D721Med (cell line): ENCODE data around the gene GRIN3A.
A peak's percentile ranks its signal among the peaks of the same experiment; 100 is the strongest.

Experiments used
- DNase-seq: peaks from one replicate; pipeline ENCODE4 v3.0.0; 2011; ENCODE audit warnings: low spot score; ENCODE audit not compliant: insufficient read length
- FAIRE-seq: peaks from 2 replicates; lab custom pipeline; 2011; peaks lifted over from hg19 to GRCh38; lab: Jason Lieb, UNC
- TF ChIP-seq, protein P1 (sequence below): IDR thresholded peaks from 2 replicates; pipeline ENCODE4 v1.5.1; 2012; ENCODE audit warnings: mild to moderate bottlenecking, control low read depth; ENCODE audit not compliant: insufficient read depth; ENCODE audit errors: missing control alignments

Gene GRIN3A

DNA sequence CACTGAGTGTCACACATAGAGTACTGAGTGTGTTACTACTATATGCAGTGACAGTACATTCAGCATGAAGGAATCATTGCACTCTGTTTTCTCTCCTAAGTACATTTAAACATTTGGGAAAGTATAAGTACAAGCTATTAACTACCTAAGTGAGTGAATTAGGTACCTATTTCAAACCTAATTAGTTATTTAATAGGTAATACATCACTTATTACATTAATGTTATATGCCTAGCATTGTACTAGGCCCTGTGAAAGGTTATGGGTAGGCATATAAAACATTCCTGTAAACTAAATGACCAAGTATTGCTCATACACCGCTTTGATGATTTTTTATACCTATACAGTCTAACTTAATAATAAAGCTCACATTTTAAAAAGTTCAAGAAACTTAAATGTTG is 118.0 kb downstream of the GRIN3A start:
- TF ChIP-seq, protein P1, sequence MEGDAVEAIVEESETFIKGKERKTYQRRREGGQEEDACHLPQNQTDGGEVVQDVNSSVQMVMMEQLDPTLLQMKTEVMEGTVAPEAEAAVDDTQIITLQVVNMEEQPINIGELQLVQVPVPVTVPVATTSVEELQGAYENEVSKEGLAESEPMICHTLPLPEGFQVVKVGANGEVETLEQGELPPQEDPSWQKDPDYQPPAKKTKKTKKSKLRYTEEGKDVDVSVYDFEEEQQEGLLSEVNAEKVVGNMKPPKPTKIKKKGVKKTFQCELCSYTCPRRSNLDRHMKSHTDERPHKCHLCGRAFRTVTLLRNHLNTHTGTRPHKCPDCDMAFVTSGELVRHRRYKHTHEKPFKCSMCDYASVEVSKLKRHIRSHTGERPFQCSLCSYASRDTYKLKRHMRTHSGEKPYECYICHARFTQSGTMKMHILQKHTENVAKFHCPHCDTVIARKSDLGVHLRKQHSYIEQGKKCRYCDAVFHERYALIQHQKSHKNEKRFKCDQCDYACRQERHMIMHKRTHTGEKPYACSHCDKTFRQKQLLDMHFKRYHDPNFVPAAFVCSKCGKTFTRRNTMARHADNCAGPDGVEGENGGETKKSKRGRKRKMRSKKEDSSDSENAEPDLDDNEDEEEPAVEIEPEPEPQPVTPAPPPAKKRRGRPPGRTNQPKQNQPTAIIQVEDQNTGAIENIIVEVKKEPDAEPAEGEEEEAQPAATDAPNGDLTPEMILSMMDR, result no peak
- FAIRE-seq (no peak), DNase-seq (no peak)

DNA sequence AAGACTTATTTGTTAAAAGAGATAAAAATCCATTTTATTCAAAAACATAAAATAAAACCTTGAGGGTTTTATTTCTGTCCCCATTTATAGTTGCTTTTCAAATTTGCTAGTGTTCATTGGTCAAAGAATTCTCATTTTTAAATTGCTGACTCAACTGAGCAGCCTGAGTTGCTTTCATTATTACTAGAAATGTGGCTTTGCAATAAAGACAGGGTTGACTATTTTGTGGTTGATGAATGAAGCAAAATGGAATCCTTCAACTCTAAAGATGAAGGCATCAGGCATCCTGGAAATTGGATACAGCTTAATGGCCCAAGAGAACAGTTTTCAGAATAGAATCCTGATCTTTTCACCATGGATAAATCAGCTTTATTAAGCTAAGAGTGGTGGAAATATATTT is 119.7 kb downstream of the GRIN3A start:
- DNase-seq (no peak), FAIRE-seq (no peak)
- TF ChIP-seq, protein P1, result no peak

DNA sequence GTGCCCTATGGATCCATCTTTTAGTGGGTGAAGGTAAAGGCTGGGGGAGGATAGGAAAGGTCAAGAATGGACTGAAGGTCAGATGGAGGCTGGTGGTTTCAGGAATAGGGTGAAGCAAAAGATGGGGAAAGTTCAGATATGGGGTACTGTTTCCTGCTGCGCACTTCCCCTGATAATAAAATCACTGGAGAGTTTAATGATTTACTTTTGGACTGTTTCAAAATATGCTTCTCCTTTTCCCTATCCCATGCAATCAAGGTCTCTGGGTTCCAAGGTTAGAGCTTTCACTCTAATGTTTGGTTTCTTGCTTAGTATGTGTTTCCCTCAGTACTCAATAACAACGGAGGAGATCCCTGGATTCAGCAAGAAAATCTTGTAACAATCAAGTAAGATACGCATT is 132.9 kb downstream of the GRIN3A start:
- DNase-seq (no peak), FAIRE-seq (no peak)
- TF ChIP-seq, protein P1, result no peak

DNA sequence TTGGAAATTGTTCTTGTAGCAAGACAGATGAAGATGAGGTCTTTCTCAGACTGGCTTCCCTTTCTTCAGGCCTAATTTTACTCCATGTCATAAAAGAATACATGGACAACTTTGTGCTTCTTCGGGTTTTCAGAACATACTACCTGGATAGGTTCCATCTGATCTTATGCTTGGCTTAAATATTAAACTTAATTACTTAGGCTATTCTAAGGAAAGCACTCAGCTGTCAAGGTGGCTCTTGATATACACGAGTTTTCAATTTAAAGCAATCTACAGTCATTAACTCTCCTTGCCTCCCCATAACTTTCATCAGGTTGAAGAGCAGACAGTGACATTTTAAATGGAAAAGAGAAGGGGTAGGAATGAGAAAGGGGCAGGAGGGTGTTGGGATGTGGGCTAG is 134.2 kb downstream of the GRIN3A start:
- TF ChIP-seq, protein P1, result no peak
- no peak for DNase-seq
- FAIRE-seq, result no peak

DNA sequence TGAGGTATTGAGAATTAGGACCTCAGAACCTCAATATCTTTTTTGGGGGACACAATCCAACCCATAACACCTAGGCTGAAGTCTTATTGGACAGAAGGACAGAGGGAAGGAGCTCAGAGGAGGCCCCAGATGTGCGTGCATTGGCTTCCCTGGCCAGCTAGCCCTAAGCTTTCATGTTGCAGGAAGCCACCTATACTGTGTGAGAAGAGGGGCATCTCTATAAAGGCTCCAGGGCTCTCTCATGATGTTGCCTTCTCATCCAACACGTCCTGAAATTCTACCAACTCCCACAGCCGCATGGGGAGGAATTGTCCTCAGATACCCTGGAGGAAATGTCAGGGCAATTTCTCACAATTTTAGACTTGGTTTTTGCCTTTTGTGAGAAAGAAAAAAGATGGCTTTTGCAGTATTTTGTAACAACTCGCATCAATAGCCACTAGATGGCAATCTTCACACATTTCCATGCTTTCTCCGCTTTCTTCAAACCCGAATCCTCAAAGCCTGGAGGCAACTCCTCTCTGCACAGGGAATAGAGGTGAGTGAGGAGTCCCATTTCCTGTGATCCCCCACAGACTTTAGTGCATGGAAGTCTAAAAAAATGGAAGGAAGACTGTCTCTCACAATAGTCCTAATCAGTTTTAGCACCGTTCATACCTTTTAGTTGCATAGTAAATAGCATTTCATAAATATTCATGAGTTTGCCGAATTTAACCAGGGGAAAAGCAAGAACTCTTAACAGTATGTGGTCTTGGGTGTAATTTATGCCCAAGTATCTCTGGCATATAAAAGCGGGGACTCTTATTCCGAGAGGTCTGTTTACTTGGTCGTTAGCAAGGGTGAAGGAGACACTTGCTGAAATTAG is 136.3 kb downstream of the GRIN3A start:
- DNase-seq (peak; percentile 27), FAIRE-seq (peak; percentile 94)
- TF ChIP-seq, protein P1, result peak; percentile 70

DNA sequence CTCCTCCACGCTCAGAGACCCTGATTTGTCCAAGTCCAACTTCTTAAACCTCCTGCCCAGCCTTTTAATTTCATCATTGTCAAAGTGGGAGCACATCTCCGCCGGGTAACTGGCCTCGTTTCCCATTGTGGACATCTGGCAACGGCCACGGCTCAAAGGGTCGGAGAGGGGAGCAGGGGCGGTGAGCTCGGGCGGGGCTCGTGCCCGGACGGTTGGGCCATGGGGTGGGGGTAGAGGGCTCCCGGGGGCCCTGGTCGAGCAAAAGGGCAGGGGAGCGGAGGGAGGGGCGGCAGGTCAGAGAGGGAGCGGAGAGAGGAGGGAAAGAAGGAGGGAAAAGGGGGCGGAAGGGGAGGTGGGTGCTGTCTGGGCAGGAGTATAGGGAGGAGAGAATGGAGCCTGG is 143.7 kb downstream of the GRIN3A start, which contains the start of gene PPP3R2:
Gene PPP3R2, minus strand, starts transcription at position 174 of the 400 bp plus-strand sequence. Its CDS starts 48 bp downstream, at position 126.
- FAIRE-seq, result no peak
- TF ChIP-seq, protein P1, result no peak
- DNase-seq, result no peak

DNA sequence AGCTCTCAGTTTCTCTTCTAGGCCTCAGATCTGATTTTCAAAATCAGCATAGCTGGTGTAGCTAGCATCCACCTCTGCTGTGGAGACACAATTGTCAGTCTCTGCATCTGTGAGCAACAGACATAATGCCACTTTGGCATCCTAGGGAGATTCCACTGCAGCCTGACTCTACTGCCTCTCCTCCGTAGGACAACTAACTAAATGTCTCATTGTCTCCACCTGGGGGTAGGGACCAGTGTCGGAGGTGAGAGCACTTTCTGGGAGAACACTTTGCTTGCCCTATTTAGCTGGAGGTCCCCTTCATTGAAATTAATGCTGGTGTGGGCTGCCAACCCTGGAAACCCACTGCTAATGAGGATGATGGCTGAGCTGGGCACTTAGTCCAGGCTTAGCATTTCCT is 145.1 kb downstream of the GRIN3A start:
- DNase-seq (no peak), FAIRE-seq (no peak)
- TF ChIP-seq, protein P1, result no peak
